Liver (tissue), 3 donors: ENCODE data around the gene JMJD1C.

Experiments used
- CTCF ChIP-seq: fragments of 150-350 bp; IDR thresholded peaks from 2 replicates; pipeline ENCODE4 v1.5.1; 2017; ENCODE audit warnings: improper control_type of control experiment, low read depth, low read length; ENCODE audit not compliant: missing input control
- EGR1 ChIP-seq, 2 donors: IDR thresholded peaks; 2 replicates each; pipeline ENCODE4 v1.6.1; 2016 to 2018; ENCODE audit warnings: antibody characterized with exemption in 2 of 2, low read depth in 2 of 2
- GABPA ChIP-seq, 2 donors: IDR thresholded peaks in 1 of 2; conservative IDR thresholded peaks in 1 of 2; 2 replicates each; pipeline ENCODE4 v1.6.1; 2016; ENCODE audit warnings: antibody characterized with exemption in 2 of 2, mild to moderate bottlenecking in 1 of 2, moderate library complexity in 1 of 2
- MAX ChIP-seq: IDR thresholded peaks from 2 replicates; pipeline ENCODE4 v1.6.1; 2016; ENCODE audit warnings: antibody characterized with exemption
- NR2F2 ChIP-seq: IDR thresholded peaks from 2 replicates; pipeline ENCODE4 v1.6.1; 2016; ENCODE audit warnings: antibody characterized with exemption
- REST ChIP-seq: IDR thresholded peaks from 2 replicates; pipeline ENCODE4 v1.6.1; 2016; ENCODE audit warnings: antibody characterized with exemption, mild to moderate bottlenecking
- SP1 ChIP-seq: IDR thresholded peaks from 2 replicates; pipeline ENCODE4 v1.6.1; 2018; ENCODE audit warnings: antibody characterized with exemption, mild to moderate bottlenecking
- TAF1 ChIP-seq: conservative IDR thresholded peaks from 2 replicates; pipeline ENCODE4 v1.6.1; 2016; ENCODE audit warnings: antibody characterized with exemption, mild to moderate bottlenecking
- YY1 ChIP-seq: IDR thresholded peaks from 2 replicates; pipeline ENCODE4 v1.6.1; 2016; ENCODE audit warnings: antibody characterized with exemption, mild to moderate bottlenecking
- ZBTB33 ChIP-seq: IDR thresholded peaks from 2 replicates; pipeline ENCODE4 v1.6.1; 2016; ENCODE audit warnings: antibody characterized with exemption
- donor health status: healthy.
- donor health status: healthy.

GRCh38 chr10:63489838-63490237 is 24.1 kb upstream of the JMJD1C start:
- TF ChIP-seq NR2F2 (no peak), CTCF (no peak), MAX (no peak), ZBTB33 (no peak), GABPA (IDR thresholded peaks at IDR 0.05 in 1 of 2, conservative IDR thresholded peaks at IDR 0.05 in 1 of 2) (no peak), REST (no peak), EGR1 (IDR thresholded peaks at IDR 0.05; ENCODE audit: low read depth in 2 of 2) (no peak), SP1 (no peak), TAF1 (no peak), YY1 (no peak)
